Activated CD4-positive, alpha-beta T cell treated with anti-CD3 and anti-CD28 coated beads for 48 hours (primary cell): Measurements from ENCODE around the gene AJAP1.

Experiments used
- DNase-seq: peaks from one replicate; pipeline ENCODE4 v3.0.0-alpha.2; 2020

The AJAP1 gene

DNA sequence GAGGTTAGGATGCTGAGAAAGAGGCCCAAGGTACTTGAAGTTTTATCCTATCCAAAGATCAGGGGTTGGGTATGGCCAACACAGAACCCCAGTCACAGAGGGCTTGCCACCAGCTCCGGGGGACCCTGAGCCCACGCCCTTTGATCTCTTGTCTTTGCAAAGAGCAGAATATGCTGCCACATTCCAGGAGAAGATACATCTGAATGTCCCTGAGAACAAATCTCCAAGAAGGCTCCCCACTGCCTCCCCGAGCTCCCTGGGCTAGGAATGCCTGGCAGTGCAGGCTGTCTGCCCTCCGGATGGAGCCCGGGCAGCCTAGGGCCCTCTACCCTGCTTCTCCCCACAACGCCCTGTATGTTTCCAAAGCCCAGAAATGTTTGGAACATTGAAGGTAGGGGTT is 49.2 kb downstream of the AJAP1 start:
- DNase-seq, result no peak

DNA sequence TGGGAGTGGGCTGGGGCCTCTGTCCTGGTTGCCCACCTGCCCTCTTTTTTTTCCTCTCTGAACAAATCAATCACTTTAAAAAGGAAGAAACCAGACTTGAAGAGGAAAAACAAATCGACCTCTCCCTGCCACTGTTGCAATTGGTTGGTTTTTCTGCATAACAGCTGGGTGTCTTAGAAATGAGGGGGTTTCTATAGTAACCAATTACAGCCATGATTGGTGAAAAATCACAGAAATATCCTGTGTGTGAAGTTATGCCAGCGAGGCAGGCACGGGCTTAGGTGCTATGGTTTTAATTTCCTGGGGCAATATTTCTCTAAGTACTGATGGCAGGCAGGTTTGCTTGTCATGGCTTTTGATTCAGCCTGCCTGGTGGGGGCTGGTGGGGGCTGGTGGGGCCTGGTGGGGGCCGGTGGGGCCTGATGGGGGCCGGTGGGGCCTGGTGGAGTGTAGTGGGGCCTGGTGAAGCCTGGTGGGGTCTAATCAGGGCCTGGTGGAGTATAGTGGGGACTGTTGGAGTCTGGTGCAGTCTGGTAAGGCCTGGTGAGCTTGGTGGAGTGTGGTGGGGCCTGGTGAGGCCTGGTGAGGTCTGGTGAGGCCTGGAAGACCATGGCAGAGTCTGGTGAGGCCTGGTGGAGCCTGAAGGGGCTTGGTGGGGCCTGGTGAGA is 54.6 kb downstream of the AJAP1 start:
- no peak for DNase-seq

DNA sequence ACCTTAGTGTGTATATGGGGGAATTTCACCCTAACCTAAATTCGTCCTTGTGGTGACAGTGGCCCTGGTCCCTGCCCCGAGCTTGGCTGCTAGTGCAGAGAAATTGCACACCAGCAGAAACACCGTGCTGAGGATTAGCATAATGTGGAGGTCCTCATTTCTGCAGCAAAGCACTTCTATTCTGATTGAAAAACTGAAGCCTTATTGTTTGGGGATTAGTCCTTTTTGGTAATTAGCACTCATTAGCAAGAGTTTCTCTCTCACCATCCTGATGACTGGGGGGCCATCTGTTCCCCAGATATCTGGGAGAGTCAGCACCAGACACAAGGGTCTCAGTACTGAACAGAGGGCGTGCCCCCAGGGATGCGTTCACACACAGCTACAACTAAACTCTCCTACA is 55.2 kb downstream of the AJAP1 start:
- DNase-seq, result no peak

DNA sequence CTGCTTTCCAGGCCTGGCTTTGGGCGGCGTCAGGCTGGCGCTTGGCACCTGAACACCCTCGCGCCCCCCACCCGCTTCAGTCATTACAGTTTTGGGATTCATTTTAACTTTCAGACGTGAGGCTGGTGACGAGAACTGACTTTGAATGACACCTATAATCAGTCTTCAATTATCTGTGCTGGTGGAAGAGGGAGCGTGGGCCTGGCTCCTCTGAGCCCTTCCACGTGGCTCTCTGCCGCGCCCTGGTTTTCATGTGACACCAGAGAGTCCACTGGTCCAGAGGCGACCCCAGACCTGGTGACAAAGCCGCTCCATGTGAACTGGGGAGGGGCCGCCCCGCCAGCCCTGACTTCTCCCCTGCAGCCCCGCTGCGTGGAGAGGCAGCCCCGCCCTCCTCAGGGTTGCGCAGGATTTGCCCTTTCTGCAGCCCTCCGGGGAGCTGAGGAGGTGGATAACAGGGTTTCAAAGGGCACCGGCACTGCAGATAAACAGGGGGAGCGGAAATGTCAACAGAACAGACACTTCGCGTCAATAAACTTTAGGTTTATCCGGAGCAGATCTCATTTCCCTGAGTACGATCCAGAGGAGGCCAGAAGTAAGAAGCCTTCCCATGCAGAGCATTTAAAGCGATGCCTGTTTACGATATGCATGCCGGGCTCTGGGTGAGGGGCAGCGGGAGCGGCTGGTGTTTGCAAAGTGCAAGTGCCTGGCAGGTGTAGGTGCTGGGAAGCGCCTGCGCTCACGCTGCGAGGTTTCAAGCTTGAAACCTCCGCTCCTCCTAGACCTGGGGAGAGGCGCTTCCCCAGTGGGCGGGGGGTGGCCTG is 56.4 kb downstream of the AJAP1 start:
- DNase-seq, result no peak

DNA sequence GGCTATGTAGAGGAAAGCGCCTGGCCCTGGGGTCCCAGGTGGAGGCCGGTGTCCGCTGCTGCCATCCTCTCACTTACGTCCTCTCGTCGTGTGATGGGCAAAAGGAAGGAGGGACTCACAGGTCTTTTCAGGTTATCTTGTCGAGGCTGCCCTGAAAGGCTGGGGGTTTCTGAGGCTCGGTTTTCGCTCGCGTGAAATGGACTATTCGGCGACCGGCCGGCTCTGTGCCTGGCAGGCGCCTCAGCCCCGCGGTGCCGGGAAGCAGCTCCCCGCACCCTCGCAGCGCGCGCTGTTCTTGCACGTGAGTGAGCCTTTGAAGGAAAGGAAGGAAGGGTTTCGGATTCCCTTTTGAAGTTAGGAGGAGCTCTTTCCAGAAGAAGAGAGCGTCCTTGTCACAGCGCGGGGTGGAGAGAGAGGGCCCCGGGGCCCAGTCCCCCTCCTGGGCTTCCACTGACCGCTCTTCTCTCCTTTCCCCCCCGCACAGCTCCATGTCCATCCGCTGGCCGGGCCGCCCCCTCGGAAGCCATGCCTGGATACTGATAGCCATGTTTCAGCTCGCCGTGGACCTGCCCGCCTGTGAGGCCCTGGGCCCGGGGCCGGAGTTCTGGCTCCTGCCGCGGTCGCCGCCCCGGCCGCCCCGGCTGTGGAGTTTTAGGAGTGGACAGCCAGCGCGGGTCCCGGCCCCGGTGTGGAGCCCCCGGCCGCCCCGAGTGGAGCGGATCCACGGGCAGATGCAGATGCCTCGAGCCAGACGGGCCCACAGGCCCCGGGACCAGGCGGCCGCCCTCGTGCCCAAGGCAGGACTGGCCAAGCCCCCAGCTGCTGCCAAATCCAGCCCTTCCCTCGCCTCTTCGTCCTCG is 57.2 kb downstream of the AJAP1 start:
- no peak for DNase-seq

DNA sequence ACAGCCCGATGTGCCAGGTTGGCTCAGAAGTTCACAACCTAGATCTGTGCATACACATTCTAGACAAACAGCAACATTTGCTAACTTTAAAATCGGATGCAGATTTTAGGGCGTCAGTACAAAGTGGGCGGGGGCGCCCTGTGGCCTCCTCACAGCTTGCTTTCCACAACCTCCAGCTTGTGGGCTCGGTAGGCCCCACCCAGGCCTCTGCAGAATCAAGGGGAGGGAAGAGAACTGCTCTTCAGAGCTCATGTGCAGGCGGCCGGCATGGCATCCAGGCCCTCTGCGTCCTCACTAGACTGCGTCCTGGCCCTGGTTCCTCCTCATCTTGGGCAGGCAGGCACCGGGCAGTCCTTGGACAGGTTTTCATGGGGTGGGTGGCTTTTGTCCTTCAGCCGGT is 59.3 kb downstream of the AJAP1 start:
- DNase-seq, result no peak

DNA sequence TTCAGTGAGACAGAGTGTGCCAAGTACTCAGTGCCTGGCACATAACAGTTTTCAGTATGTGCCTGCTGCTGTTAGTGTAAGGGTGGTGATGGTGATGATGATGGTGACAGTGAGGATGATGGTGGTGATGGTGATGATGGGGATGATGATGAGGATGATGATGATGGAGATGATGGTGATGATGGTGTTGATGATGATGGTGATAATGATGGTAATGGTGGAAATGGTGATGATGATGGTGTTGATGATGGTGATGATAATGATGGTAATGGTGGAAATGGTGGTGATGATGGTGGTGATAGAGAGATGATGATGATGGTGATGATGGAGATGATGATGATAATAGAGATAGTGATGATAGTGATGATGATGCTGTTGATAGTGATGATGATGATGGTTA is 62.0 kb downstream of the AJAP1 start:
- no peak for DNase-seq

DNA sequence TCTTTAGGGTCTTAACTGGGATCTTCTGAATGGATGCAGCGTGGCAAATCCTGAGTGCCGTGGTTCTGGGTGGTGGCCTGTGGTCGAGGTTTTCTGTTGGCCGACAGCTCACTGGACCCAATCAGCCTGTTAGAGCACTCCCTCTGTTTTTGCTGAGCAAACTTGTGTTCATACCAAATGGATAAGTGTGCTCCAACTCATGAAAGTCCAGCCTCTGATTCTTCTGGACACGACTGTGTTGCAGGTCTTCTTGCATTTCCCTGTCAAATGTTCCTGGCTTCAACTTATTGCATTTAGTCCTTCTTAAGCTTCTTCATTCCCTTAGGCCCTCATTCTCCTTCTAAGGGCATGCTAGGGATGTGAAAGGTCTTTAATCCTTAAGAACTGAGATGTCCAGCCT is 63.7 kb downstream of the AJAP1 start:
- DNase-seq, result no peak

DNA sequence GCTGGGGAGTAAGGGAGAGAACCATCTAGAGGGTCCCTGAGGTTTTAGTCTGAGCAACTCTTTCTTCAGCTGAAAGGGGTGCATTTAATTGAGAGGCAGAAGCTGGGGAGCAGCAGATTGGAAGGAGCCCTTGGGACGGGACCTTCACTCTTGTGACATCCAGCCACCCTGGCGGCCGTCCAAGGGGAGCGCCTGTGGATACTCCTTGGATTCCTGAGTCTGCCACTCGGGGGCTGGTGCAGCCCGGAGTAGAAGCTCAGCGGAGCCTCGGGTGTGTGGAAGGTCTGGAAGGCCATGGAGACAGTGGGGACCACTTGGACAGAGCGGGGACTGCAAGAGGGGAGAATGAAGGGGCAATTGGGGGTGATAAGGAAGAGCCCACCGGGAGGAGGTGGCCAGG is 68.7 kb downstream of the AJAP1 start:
- DNase-seq, result no peak

DNA sequence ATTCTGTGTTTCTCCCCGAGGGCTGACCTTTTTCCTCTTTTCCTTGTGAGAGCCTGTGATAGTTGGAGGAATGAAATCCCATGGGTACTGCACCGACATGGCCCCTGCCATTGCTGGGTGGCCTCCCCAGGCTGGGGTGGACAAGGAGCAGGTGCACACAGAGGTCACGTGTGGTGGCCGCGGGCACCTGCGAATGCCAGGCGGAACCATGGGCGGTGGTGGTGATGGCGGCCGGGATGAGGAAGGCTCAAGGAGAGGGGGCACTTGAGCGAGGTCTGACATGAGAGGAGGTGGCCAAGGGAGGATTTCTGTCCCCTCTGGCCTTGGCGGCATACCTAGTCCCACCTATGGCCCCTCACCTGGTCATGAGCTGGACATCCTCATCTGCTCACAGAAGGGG is 69.6 kb downstream of the AJAP1 start:
- DNase-seq, result no peak

DNA sequence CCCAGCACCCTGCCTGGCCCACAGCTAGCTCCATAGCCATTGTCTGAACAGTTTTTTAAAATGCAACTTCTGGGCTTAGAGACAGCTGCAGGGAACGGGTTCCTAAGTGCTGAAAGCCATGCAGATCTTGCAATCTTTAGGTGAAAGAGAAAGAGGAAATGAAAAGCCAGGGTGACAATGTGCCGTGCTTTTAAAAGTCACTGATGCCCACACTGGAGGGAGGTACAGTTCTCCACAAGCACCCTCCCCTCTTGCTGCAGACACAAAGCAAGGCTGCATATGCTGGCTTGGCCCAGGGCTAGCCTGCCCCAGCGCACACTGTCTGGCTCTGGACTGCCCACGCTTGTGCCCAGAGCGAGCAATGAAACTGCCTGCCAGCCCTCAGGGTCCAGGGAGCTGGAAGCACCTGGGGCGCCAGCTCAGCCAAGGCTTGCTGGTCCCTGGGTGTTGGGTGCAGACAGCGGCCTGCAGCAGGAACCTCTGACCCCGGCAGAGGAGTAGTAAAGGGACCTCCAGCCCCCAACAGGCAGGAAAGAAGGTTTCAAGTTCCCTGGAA is 70.4 kb downstream of the AJAP1 start:
- DNase-seq, result no peak

DNA sequence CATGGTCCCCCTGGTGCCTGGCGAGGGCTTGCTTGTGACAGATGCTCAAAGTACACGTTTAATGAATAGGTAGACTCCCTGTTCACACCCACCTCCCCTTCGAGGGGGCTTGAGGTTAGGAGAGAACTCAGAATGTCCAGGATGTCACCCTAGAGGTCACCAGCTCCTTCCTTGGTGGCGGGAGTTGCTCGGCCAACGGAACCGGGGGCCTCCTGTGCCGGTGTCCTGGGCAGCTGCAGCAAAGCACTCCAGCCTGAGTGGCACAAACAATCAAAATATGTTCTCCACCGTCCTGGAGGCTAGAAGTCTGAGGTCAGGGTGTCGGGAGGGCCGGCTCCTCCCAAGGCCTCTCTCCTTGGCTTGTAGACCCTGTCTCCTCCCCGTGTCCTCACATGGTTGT is 71.0 kb downstream of the AJAP1 start:
- DNase-seq, result no peak

DNA sequence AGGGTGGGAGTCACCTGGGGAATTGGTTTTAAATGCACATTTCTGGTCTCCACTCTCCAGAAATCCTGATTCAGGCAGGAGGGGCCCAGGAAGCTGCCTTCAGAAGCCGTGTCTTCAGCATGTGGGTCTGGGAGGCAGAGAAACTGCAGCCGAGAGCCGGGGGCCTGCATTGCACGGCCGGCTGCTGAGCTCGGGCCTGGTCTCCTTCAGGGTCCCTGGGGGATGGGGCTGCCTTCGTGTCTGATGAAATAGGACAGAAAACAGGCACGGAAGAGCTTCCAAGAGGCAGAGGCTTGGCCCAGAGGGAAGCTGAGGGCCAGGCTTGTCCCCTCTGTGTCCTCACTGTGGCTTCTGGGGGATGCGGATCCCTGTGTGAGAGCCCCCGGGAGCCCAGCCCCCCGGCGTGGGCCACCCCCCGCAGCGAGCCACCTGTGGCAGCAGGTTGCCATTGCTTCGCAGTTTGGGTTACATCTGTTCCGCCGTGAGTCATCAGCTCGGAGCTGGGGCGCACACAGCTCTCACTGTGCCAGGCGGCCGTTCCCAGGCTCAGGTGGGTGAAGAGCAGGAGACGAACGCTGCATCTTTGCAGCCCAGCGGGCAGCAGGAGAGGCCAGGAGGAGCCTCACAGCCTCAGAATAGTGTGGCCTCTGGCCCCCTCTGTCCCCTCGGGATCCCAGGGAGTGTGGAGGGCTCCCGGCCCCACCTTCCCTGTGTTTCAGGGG is 72.4 kb downstream of the AJAP1 start:
- DNase-seq, result no peak

DNA sequence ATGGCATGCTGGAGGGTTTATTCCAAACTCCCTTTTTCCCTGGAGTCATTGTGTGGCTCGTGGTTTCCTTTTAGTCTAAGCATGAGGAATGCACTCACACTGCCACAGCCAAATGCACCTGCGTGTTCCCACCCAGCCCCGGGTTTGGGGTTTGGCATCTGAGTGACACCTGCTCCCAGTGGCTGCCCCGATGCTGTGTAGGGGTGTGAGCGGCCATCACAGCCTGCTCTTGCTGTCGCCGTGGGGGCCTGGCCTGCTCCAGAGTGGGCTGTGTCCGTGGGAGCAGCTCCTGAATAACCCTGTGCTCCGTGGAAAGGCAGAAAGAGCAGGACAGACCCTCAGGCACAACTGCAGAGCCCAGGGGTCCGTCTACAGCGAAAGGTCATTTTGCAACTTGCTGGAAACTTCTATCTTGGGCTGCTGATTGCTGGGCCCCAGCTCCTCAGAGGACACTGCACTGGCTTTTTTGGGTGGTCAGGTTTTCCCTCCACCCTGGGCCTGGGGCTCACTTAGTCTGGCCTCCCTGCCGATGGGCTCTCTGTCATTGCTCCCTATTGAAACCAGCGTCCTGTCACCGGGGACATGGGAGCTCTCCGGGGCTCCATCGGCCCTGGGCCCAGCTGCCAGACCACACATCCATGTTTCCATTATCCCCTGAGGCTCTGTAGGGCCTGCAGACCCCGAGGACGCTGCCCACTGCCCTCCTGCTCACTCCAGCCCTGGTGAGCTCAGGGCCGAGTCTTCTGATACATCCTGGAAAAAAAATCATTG is 74.1 kb downstream of the AJAP1 start:
- DNase-seq, result no peak

DNA sequence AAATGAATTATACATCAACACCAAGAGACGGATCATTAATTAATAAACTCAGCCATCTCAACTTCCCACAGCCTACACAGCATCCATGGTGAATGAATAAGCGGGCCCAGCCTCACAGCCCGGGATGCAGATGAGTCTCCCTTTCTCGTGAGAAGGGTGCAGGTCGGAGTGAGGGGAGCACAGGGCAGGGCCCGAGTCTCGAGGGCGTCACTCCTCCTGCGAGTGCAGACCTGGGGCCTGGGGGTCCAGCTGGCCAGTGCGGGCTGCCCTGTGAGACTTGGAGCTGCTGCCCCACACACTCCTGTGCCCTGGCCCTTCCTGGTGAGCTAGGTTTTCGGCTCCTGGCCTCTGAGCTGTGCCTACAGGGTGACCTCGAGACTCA is 74.7 kb downstream of the AJAP1 start:
- DNase-seq, result no peak

DNA sequence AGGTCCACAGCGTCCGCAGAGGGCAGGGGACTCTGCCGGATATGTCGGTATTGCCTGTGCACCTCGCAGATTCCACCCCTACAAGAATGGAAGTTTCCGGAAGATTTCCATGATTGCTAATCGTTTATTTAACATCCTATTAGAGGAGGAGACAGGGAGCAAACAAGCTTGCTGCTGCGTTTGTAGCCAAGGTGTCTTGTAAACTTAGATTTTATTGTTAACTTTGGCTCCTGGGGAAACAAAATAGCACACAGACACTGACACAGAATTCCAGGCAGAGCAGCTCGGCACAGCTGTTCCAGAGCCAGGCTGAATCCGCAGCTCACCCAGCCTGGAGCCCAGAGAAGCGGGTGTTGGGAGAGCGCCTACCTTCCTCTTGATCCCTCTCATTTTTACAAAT is 75.7 kb downstream of the AJAP1 start:
- no peak for DNase-seq

DNA sequence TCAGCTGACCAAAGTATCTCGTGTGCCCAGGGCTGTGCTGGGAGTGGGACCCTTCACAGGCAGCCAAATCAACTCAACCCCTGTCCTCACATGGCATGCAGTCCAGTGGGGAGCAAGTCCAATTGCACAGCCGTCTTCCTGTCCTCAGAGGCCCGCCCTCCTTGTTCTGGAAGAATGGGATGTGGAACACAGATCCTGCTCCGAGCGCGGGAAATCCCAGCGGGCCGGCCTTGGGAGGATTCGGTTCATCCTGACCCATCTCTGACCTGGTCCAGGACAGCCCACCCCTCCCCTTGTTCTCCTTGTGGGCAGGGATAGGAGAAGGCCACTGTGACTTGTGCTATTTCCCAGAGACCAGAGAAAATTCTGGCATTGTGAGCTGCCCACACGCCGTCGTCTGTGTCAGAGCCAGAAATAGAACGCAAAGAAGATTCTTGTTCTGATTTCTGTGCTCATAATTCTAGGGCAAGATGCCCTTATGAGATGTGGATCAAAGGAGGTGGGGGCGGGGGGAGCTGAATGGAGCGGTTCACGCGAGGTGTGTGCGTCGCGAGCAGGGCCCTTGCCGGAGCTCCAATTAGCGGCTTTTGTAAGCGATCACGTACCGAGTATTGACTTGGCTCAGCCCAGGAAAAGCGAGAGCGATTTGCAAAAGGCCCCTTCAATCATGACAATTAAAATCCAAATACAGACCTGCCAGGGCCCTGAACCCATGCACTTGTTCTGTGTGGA is 79.2 kb downstream of the AJAP1 start:
- no peak for DNase-seq

DNA sequence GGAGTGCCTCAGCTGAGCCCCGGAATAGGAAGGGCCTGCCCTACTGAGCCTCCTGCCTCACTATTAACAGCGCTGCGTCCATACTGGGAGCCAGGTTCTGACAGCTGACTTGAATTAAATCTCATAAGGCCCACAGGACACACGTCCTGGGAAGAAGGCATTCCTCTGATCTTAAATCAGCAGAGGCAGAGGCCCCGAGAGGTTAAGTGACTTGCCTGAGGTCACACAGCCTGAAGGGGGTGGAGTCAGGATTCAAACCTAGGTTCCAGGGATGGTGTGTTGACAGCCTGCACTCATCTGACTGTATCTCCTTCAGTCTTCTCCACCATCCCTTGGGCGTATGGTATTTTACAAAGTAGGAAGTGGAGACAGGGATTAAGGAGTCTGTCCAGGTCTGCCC is 79.8 kb downstream of the AJAP1 start:
- no peak for DNase-seq

DNA sequence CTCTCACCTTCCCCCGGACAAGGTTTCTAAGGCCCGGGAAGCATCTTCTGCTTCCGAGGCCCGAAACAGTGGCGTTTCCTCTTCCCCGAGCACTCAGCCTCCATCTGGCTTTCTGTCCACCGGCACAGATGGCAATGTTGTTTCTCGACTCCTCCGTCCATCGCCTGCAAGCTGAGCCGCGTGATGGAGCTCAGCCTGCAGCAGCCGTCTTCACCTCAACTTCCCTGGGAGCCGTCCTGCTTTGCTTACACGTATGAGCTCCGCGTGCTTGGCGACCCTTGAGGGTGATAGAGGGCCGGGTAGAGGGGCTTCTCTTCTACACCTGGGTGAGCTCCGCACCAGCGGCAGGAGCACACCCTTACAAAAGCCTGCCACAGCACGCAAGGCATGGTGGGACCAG is 80.4 kb downstream of the AJAP1 start:
- DNase-seq, result no peak

DNA sequence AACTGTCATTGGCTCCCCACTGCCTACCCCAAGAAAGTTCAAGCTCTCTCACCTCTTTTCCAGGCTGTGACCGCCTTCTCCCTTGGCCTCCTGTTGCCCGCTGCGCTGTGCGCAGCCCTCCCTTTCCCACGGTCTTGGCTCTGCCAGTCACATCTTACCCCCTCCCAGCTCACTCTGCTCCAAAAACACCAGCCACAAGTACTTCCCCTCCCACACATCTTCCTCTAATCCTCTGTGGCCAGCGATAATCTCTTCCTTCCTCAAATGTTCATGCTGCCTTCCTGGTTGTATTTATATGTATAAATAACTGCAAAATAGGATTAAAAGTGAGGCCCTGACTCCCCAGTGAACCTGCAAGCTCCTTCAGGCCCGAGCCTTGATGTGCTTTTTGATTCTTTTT is 81.8 kb downstream of the AJAP1 start:
- DNase-seq, result no peak

DNA sequence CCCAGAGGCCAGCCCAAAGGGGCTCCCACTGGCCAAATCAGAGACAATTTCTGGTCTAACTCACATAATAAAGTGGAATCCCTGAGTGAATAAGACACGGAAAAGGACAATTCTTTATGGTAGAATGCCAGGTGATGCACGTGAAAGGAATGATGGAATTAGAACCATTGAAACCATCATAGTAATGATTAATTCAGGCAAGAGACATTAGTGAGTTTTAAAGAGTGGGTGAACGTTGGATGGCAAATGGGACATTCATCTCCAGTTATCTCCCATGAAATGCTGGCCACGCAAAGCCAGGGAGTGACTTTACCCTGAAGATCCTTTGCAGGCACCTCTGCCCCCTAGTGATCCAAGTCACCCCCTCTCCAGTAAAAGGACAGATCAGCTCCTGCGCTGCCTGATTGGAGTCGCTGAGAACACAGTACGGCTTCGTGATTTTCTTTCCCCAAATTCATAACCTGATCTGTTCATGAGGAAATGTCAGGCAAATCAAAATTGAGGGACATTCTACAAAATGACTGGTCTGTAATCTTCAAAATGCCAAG is 87.5 kb downstream of the AJAP1 start:
- no peak for DNase-seq
